Measurements from ENCODE around the gene DCDC1. TPM values are rescaled to one million over a fixed set of nuclear protein-coding genes. Genes with fewer than 3 reads are reported as not detected.

DCDC1 gene
- polyA plus RNA-seq, 3 donors from 2014 or later, result not detected

DNA sequence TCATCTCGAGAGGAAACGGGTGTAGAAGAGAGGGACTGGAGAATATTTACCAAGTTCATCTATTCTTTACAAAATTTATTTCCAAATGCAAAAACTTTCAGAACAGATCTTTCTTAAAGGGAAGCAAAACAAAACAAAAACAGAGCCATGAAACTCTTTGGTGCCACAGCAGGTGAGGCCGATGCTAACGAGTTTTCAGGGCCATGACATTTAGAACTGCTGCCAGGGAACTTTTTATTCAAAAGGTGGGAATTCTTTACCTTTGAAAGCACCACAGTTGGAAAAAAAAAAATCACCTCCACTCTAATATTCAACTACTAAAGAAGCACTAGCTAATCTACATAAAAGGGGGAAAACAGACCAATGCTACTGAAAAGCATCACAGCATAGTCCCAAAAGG lies 230.1 kb downstream of the DCDC1 start:
- Mint-ChIP-seq H3K27ac (no peak overlapping the region), H3K4me3 (no peak overlapping the region), H3K27me3 (ENCODE audit: low read depth in 3 of 3) (no peaks in the 10 kb centered on the region), H3K9me3 (peaks cover 0 to 6% (median 2%) of the 10 kb centered on the region in 6 donors), H3K36me3 (no peaks in the 10 kb centered on the region), H3K4me1 (no peaks in the 10 kb centered on the region)
- no peak for DNase-seq

GRCh38 chr11:31132531-31133421 lies 236.8 kb downstream of the DCDC1 start:
- no peaks in the 10 kb centered on the region for H3K4me1 Mint-ChIP-seq
- no peak for DNase-seq
- peaks cover 0 to 2% (median 0%) of the 10 kb centered on the region in 3 donors for H3K27me3 Mint-ChIP-seq (ENCODE audit: low read depth in 3 of 3)
- no peak overlapping the region for H3K27ac Mint-ChIP-seq
- no peak overlapping the region for H3K4me3 Mint-ChIP-seq
- H3K9me3 Mint-ChIP-seq, result peaks cover 0 to 8% (median 2%) of the 10 kb centered on the region in 6 donors
- H3K36me3 Mint-ChIP-seq, result no peaks in the 10 kb centered on the region

GRCh38 chr11:31131760-31132159 lies 237.8 kb downstream of the DCDC1 start:
- H3K4me1 Mint-ChIP-seq, result no peaks in the 10 kb centered on the region
- H3K4me3 Mint-ChIP-seq, result no peak overlapping the region
- H3K27me3 Mint-ChIP-seq (ENCODE audit: low read depth in 3 of 3), result peaks cover 0 to 2% (median 0%) of the 10 kb centered on the region in 3 donors
- no peaks in the 10 kb centered on the region for H3K36me3 Mint-ChIP-seq
- DNase-seq, result no peak
- no peak overlapping the region for H3K27ac Mint-ChIP-seq
- H3K9me3 Mint-ChIP-seq, result peaks cover 0 to 8% (median 2%) of the 10 kb centered on the region in 6 donors

- Mint-ChIP-seq H3K36me3 (no peaks in the 10 kb centered on the region), H3K9me3 (peaks cover 2 to 20% (median 8%) of the 10 kb centered on the region in 6 donors), H3K27me3 (ENCODE audit: low read depth in 3 of 3) (peaks cover 0 to 3% (median 2%) of the 10 kb centered on the region in 3 donors)
Observed at GRCh38 chr11:31127290-31127689, 242.2 kb downstream of the DCDC1 start.

DNA sequence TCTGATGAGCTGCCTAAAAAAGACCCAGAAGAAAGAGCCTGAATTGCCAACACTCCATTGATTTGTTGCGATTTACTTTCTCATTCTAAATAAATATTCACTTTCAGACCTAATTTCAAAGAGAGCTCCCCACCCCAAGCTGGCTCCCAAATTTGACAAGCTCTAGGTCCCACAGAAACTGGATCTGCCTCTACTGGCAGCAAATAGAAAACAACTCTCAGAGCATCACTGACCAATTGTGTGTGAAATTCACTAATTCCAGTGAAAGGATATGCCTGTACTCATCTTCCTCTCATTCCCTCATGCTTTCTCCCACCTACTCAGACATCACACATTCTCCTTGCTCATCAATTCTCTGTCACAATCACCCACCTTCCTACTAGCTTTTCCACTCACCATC lies 249.1 kb downstream of the DCDC1 start:
- DNase-seq, result no peak
- no peaks in the 10 kb centered on the region for H3K4me1 Mint-ChIP-seq
- H3K36me3 Mint-ChIP-seq, result no peaks in the 10 kb centered on the region

More at GRCh38 chr11:31127290-31127689, 242.2 kb downstream of the DCDC1 start:
- H3K4me1 Mint-ChIP-seq, result no peaks in the 10 kb centered on the region
- no peak overlapping the region for H3K4me3 Mint-ChIP-seq
- DNase-seq, result no peak
- no peak overlapping the region for H3K27ac Mint-ChIP-seq

GRCh38 chr11:31118566-31118965 lies 251.0 kb downstream of the DCDC1 start:
- peaks cover 0 to 7% (median 2%) of the 10 kb centered on the region in 6 donors for H3K9me3 Mint-ChIP-seq
- H3K4me1 Mint-ChIP-seq, result no peaks in the 10 kb centered on the region
- no peak for DNase-seq
- H3K27ac Mint-ChIP-seq, result no peak overlapping the region
- H3K27me3 Mint-ChIP-seq (ENCODE audit: low read depth in 3 of 3), result peaks cover 0 to 2% (median 1%) of the 10 kb centered on the region in 3 donors
- no peak overlapping the region for H3K4me3 Mint-ChIP-seq
- H3K36me3 Mint-ChIP-seq, result no peaks in the 10 kb centered on the region

More for the DNA sequence above, 249.1 kb downstream of the DCDC1 start:
- Mint-ChIP-seq H3K27ac (no peak overlapping the region), H3K27me3 (ENCODE audit: low read depth in 3 of 3) (peaks cover 0 to 3% (median 0%) of the 10 kb centered on the region in 3 donors), H3K4me3 (no peak overlapping the region), H3K9me3 (peaks cover 0 to 16% (median 6%) of the 10 kb centered on the region in 6 donors)

- peaks cover 0 to 2% (median 0%) of the 10 kb centered on the region in 3 donors for H3K27me3 Mint-ChIP-seq (ENCODE audit: low read depth in 3 of 3)
- no peaks in the 10 kb centered on the region for H3K36me3 Mint-ChIP-seq
- H3K27ac Mint-ChIP-seq, result no peak overlapping the region
- H3K4me3 Mint-ChIP-seq, result no peak overlapping the region
- H3K4me1 Mint-ChIP-seq, result no peaks in the 10 kb centered on the region
- H3K9me3 Mint-ChIP-seq, result peaks cover 0 to 3% (median 0%) of the 10 kb centered on the region in 6 donors
- DNase-seq, result no peak
Observed at GRCh38 chr11:31117038-31117437, 252.5 kb downstream of the DCDC1 start.

DNA sequence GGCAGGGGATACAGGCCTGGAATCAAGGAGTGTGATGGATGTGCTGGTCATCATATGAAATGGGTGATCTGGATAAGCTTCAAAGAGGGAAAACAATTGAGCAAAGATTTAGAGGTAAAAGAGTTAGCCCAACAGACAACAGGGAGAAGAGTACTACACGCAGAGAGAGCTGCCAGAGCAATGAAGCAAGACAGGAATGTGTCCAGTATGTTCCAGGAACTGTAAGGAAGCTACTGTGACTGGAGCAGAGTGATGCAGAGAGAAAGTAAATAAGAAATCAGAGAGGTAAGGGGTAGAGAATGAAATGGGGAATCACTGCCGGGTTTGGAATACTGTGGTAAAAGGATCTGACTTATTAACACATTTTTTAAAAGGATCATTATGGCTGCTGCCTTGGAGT lies 255.1 kb downstream of the DCDC1 start:
- no peaks in the 10 kb centered on the region for H3K9me3 Mint-ChIP-seq
- no peak overlapping the region for H3K27ac Mint-ChIP-seq
- DNase-seq, result no peak
- H3K36me3 Mint-ChIP-seq, result no peaks in the 10 kb centered on the region
- no peaks in the 10 kb centered on the region for H3K4me1 Mint-ChIP-seq
- no peak overlapping the region for H3K4me3 Mint-ChIP-seq
- H3K27me3 Mint-ChIP-seq (ENCODE audit: low read depth in 3 of 3), result peaks cover 0 to 2% (median 1%) of the 10 kb centered on the region in 3 donors

DNA sequence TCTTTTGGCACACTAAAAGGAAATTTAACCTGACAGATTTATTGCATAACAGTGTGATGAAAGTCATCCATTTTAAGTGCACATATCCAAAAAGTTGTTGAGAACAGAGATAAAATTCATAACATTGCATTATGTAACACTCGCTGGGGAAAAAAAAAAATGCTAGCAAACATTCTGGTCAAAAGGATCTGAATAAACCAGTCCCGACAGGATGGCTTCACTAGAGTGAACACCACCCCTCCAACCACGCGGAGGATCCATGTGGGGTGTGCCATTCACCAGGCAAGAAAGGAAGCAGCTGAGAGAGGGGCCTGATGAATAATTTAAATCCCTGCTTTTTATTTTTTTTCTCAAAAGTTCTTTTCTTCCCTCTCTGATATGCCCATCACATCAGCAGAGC lies 258.7 kb downstream of the DCDC1 start:
- Mint-ChIP-seq H3K27me3 (ENCODE audit: low read depth in 3 of 3) (peaks cover 0 to 4% (median 2%) of the 10 kb centered on the region in 3 donors), H3K27ac (no peak overlapping the region), H3K36me3 (no peaks in the 10 kb centered on the region), H3K4me3 (no peak overlapping the region), H3K9me3 (peaks cover 0 to 2% (median 0%) of the 10 kb centered on the region in 6 donors), H3K4me1 (no peaks in the 10 kb centered on the region)
- DNase-seq, result no peak

GRCh38 chr11:31109446-31109845 lies 260.1 kb downstream of the DCDC1 start:
- Mint-ChIP-seq H3K27me3 (ENCODE audit: low read depth in 3 of 3) (peaks cover 0 to 4% (median 2%) of the 10 kb centered on the region in 3 donors), H3K4me3 (no peak overlapping the region), H3K27ac (no peak overlapping the region), H3K36me3 (no peaks in the 10 kb centered on the region), H3K9me3 (peaks cover 0 to 2% (median 0%) of the 10 kb centered on the region in 6 donors), H3K4me1 (no peaks in the 10 kb centered on the region)
- no peak for DNase-seq

DNA sequence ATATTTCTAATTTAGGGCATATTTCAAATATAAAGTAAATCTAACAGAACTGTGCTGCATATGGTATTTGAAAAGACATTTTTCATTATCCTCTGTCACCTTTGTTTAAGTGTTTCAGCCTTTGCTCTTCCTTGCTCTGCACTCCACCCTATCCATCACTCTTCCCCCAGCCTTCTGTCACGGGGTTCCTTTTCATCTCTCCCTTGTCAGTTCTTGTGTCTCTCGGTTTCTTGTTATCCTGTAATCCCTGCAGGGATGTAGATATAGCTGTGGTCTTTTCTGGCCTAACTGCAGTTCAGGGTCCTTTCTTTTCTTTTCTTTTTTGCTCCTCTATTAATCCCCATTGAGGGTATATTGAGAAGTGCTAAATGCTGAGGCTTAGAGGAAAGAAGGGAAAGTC lies 261.9 kb downstream of the DCDC1 start:
- Mint-ChIP-seq H3K36me3 (no peaks in the 10 kb centered on the region), H3K9me3 (peaks cover 0 to 2% (median 0%) of the 10 kb centered on the region in 6 donors), H3K27me3 (ENCODE audit: low read depth in 3 of 3) (peaks cover 0 to 4% (median 0%) of the 10 kb centered on the region in 3 donors), H3K27ac (no peak overlapping the region), H3K4me1 (no peaks in the 10 kb centered on the region), H3K4me3 (no peak overlapping the region)
- no peak for DNase-seq

DNA sequence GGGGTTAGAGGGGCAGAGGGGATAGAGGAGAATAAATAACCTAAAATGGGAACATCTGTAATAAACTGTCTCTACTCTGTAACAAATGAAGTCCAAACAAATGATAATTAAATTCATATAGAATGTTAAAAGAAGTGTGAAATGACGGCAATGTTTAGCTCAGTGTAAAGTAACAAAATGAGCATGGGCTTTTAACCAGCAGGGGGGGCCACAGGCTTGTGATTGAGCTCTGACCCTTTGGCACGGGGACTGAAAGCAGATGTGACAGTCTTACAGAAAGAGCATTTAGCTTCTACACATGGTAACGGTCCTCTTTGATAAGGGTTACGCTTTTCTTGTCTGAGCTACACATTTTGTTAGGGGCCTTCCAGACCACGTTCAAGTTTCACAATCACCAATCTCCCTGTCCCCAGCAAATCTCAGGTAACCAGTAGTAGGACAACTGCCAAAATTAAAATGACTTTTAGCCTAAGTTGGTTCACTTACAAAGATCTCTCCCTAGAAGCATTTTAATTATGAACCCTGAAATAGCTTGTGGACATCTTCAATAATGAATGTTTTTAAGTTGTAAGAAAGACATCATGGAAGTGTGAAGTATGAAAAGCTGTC lies 262.5 kb downstream of the DCDC1 start:
- Mint-ChIP-seq H3K9me3 (peaks cover 0 to 2% (median 0%) of the 10 kb centered on the region in 6 donors), H3K27me3 (ENCODE audit: low read depth in 3 of 3) (peaks cover 0 to 4% (median 0%) of the 10 kb centered on the region in 3 donors), H3K4me1 (no peaks in the 10 kb centered on the region), H3K36me3 (no peaks in the 10 kb centered on the region), H3K27ac (no peak overlapping the region), H3K4me3 (no peak overlapping the region)
- DNase-seq, result no peak

GRCh38 chr11:31106326-31106725 lies 263.2 kb downstream of the DCDC1 start:
- no peaks in the 10 kb centered on the region for H3K36me3 Mint-ChIP-seq
- H3K4me1 Mint-ChIP-seq, result no peaks in the 10 kb centered on the region
- H3K4me3 Mint-ChIP-seq, result no peak overlapping the region
- H3K27ac Mint-ChIP-seq, result no peak overlapping the region
- peaks cover 0 to 2% (median 0%) of the 10 kb centered on the region in 6 donors for H3K9me3 Mint-ChIP-seq
- no peak for DNase-seq
- peaks cover 0 to 4% (median 0%) of the 10 kb centered on the region in 3 donors for H3K27me3 Mint-ChIP-seq (ENCODE audit: low read depth in 3 of 3)

- H3K27ac Mint-ChIP-seq, result no peak overlapping the region
- DNase-seq, result no peak
- H3K9me3 Mint-ChIP-seq, result peaks cover 0 to 11% (median under 1%) of the 10 kb centered on the region in 6 donors
- no peaks in the 10 kb centered on the region for H3K36me3 Mint-ChIP-seq
- no peaks in the 10 kb centered on the region for H3K4me1 Mint-ChIP-seq
- H3K4me3 Mint-ChIP-seq, result no peak overlapping the region
- peaks cover 0 to 2% (median 2%) of the 10 kb centered on the region in 3 donors for H3K27me3 Mint-ChIP-seq (ENCODE audit: low read depth in 3 of 3)
Observed at GRCh38 chr11:31102875-31103274, 266.7 kb downstream of the DCDC1 start.
